ENCODE results near the gene PIK3C2G.

DNA sequence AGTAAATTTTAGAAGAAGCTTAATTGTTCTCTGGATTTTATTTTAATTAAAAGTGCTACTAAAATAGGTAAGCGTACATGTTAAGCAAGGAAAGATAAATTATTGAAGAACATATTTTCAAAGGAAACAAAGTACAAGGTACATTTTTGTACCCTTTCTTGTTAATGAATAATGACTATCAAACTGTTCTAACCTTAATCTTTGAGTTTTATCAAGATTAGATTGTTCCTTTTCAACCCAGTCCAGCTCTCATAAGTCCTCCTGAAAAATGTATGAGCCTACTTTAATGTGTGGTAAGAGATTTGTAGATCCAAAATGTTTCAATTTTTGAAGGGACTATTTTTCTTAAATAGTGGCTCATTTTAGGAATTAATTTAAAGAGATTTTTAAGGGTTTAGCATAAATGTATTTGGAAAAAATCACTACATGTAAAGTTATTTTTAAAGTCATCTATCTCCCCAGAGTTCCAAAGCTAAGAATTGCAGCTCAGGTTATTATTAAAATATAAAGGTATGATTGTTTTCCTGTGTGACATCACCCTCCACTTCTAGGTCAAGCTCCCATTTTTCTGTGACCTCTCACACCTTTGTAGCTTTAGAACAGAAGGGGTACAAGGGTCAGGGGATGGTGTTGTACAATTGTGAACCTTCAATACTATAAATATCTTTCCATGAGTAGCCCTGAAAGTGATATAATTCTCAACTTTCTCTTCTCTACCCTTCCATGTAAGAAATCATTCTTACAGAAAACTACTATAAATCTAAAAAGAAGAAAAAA, 1.2 kb upstream of the PIK3C2G start:
- TF ChIP-seq EZH2phosphoT487 (IDR thresholded peaks at IDR 0.05; ENCODE audit: borderline replicate concordance) = no peak
- no peak for TF ChIP-seq JUND (IDR thresholded peaks at IDR 0.05)
- TF ChIP-seq, protein P1, sequence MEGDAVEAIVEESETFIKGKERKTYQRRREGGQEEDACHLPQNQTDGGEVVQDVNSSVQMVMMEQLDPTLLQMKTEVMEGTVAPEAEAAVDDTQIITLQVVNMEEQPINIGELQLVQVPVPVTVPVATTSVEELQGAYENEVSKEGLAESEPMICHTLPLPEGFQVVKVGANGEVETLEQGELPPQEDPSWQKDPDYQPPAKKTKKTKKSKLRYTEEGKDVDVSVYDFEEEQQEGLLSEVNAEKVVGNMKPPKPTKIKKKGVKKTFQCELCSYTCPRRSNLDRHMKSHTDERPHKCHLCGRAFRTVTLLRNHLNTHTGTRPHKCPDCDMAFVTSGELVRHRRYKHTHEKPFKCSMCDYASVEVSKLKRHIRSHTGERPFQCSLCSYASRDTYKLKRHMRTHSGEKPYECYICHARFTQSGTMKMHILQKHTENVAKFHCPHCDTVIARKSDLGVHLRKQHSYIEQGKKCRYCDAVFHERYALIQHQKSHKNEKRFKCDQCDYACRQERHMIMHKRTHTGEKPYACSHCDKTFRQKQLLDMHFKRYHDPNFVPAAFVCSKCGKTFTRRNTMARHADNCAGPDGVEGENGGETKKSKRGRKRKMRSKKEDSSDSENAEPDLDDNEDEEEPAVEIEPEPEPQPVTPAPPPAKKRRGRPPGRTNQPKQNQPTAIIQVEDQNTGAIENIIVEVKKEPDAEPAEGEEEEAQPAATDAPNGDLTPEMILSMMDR (IDR thresholded peaks at IDR 0.05 in 2 of 3, conservative IDR thresholded peaks at IDR 0.05 in 1 of 3; ENCODE audit: borderline replicate concordance in 1 of 3, insufficient read depth in 1 of 3, low read depth in 2 of 3, low read length in 2 of 3) = no peak
- no peak for TF ChIP-seq POLR2AphosphoS5 (IDR thresholded peaks at IDR 0.05; ENCODE audit: low read depth, low read length)
- no peak for TF ChIP-seq FOSL1 (IDR thresholded peaks at IDR 0.05; ENCODE audit: low read depth)
- TF ChIP-seq, protein P2, sequence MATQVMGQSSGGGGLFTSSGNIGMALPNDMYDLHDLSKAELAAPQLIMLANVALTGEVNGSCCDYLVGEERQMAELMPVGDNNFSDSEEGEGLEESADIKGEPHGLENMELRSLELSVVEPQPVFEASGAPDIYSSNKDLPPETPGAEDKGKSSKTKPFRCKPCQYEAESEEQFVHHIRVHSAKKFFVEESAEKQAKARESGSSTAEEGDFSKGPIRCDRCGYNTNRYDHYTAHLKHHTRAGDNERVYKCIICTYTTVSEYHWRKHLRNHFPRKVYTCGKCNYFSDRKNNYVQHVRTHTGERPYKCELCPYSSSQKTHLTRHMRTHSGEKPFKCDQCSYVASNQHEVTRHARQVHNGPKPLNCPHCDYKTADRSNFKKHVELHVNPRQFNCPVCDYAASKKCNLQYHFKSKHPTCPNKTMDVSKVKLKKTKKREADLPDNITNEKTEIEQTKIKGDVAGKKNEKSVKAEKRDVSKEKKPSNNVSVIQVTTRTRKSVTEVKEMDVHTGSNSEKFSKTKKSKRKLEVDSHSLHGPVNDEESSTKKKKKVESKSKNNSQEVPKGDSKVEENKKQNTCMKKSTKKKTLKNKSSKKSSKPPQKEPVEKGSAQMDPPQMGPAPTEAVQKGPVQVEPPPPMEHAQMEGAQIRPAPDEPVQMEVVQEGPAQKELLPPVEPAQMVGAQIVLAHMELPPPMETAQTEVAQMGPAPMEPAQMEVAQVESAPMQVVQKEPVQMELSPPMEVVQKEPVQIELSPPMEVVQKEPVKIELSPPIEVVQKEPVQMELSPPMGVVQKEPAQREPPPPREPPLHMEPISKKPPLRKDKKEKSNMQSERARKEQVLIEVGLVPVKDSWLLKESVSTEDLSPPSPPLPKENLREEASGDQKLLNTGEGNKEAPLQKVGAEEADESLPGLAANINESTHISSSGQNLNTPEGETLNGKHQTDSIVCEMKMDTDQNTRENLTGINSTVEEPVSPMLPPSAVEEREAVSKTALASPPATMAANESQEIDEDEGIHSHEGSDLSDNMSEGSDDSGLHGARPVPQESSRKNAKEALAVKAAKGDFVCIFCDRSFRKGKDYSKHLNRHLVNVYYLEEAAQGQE (IDR thresholded peaks at IDR 0.05; ENCODE audit: low read depth) = no peak
- TF ChIP-seq RAD21 (IDR thresholded peaks at IDR 0.05; ENCODE audit: low read depth) = no peak
- no peak for TF ChIP-seq EZH2 (IDR thresholded peaks at IDR 0.05)
- TF ChIP-seq POLR2A (IDR thresholded peaks at IDR 0.05; ENCODE audit: borderline replicate concordance, extremely low read depth, insufficient read depth, insufficient read length) = no peak
- TF ChIP-seq CEBPB (IDR thresholded peaks at IDR 0.05; ENCODE audit: low read depth) = no peak

All from HCT116 (cell line).